ENCODE measurements around the gene MTHFSD. TPM values are rescaled to one million over a fixed set of nuclear protein-coding genes. Genes with fewer than 3 reads are reported as not detected.

Gene MTHFSD
- total and polyA plus RNA-seq, 9 donors, result 11.0 to 24.9 (median 21.8) TPM

GRCh38 chr16:86520317-86521210, 34.5 kb downstream of the MTHFSD start:
- no peak for DNase-seq
- Histone ChIP-seq H3K4me1 (ENCODE audit: insufficient read depth) (peaks cover 2% of the 10 kb centered on the region), H3K27ac (no peak overlapping the region), H3K27me3 (no peaks in the 10 kb centered on the region), H3K36me3 (no peaks in the 10 kb centered on the region), H3K9me3 (no peaks in the 10 kb centered on the region), H3K4me3 (no peak overlapping the region)
- TF ChIP-seq EP300 (IDR thresholded peaks at IDR 0.05), result no peak
- TF ChIP-seq CTCF (IDR thresholded peaks at IDR 0.05), result peak in 1 of 3 donors; percentile 5
- intact Hi-C loops (cut with DNase I), result loop anchor here in 2 of 4 donors (10.0 kb wide), 1 partner anchor 696 kb away; no protein-coding TSS in a partner anchor
- 30 to 34% (median 32%) methylated on average over 30 of the region's 30 CpGs for WGBS, 3 donors

- Histone ChIP-seq H3K4me3 (no peak overlapping the region), H3K27me3 (no peaks in the 10 kb centered on the region), H3K27ac (no peak overlapping the region), H3K9me3 (no peaks in the 10 kb centered on the region), H3K36me3 (no peaks in the 10 kb centered on the region), H3K4me1 (ENCODE audit: insufficient read depth) (peaks cover 2% of the 10 kb centered on the region)
- TF ChIP-seq CTCF (IDR thresholded peaks at IDR 0.05) (peak; percentile 55 to 70 (median 61)), EP300 (IDR thresholded peaks at IDR 0.05) (no peak)
- WGBS, 3 donors, result 16 to 17% (median 16%) methylated on average over 21 to 31 of the region's 31 CpGs
- peak; percentile 24 to 71 (median 60) for DNase-seq
- intact Hi-C loops (cut with DNase I), result loop anchor here (2.0 to 10.0 kb wide), 3 partner anchors 447 to 699 kb away; no protein-coding TSS in a partner anchor
These were observed 35.3 kb downstream of the MTHFSD start for GRCh38 chr16:86519649-86520316.

GRCh38 chr16:86519007-86519648, 35.9 kb downstream of the MTHFSD start:
- Histone ChIP-seq H3K36me3 (no peaks in the 10 kb centered on the region), H3K9me3 (no peaks in the 10 kb centered on the region), H3K4me3 (no peak overlapping the region), H3K27me3 (no peaks in the 10 kb centered on the region), H3K4me1 (ENCODE audit: insufficient read depth) (peaks cover 2% of the 10 kb centered on the region), H3K27ac (no peak overlapping the region)
- WGBS, 3 donors, result 79 to 86% (median 85%) methylated on average over 16 of the region's 16 CpGs
- DNase-seq, result no peak
- TF ChIP-seq CTCF (IDR thresholded peaks at IDR 0.05) (no peak), EP300 (IDR thresholded peaks at IDR 0.05) (no peak), POLR2A (IDR thresholded peaks at IDR 0.05) (no peak)
- intact Hi-C loops (cut with DNase I), result loop anchor here (2.0 to 10.0 kb wide), 3 partner anchors 447 to 698 kb away; no protein-coding TSS in a partner anchor

- intact Hi-C loops (cut with DNase I), result loop anchor here (2.0 to 10.0 kb wide), 3 partner anchors 445 to 697 kb away; no protein-coding TSS in a partner anchor
- peak in 2 of 5 donors; percentile 44 to 61 for DNase-seq
- Histone ChIP-seq H3K4me1 (ENCODE audit: insufficient read depth) (peaks cover 2% of the 10 kb centered on the region), H3K36me3 (no peaks in the 10 kb centered on the region), H3K4me3 (no peak overlapping the region), H3K27me3 (peaks cover 6% of the 10 kb centered on the region), H3K9me3 (no peaks in the 10 kb centered on the region), H3K27ac (no peak overlapping the region)
- peak in 1 of 3 donors; percentile 14 for TF ChIP-seq CTCF (IDR thresholded peaks at IDR 0.05)
- TF ChIP-seq EP300 (IDR thresholded peaks at IDR 0.05), result no peak
- 16 to 18% (median 18%) methylated on average over 17 of the region's 17 CpGs for WGBS, 3 donors
These were observed 37.3 kb downstream of the MTHFSD start for GRCh38 chr16:86517652-86518258.

All from ovary (tissue), 9 donors.